HEK293 (cell line): ENCODE data around the gene DLG2.
A peak's percentile ranks its signal among the peaks of the same experiment; 100 is the strongest.

ENCODE experiments used
- CTCF ChIA-PET: fragments of 350-600 bp; formaldehyde crosslinking; extraction: SDS; loops from one replicate; lab custom pipeline; 2021; ENCODE audit warnings: antibody characterized with exemption; lab: Yijun Ruan, JAX
- POLR2A ChIA-PET: fragments of 300-600 bp; formaldehyde crosslinking; extraction: SDS; loops from one replicate; lab custom pipeline; 2020; ENCODE audit warnings: antibody characterized with exemption, inconsistent platforms; lab: Yijun Ruan, JAX
- H3K27ac ChIP-seq: fragments of 200-500 bp; sonication (Bioruptor generic); 2 replicates; pipeline ENCODE4 v1.5.1; 2014; ENCODE audit warnings: low read depth, low read length, control low read depth, inconsistent platforms; ENCODE audit errors: extremely low read depth
- H3K36me3 ChIP-seq, 2 experiments: fragments of 200-500 bp in 1 of 2; sonication (Bioruptor generic) in 1 of 2; 1 replicate in 1 of 2; 2 replicates in 1 of 2; pipeline ENCODE4 v1.5.1; 2014 to 2017; ENCODE audit warnings: inconsistent platforms in 2 of 2, low read length in 2 of 2; ENCODE audit not compliant: control insufficient read depth in 2 of 2, insufficient read depth in 1 of 2
- H3K4me1 ChIP-seq: fragments of 200-500 bp; sonication (Bioruptor generic); 2 replicates; pipeline ENCODE4 v1.5.1; 2014; ENCODE audit warnings: mild to moderate bottlenecking, low read length, inconsistent platforms; ENCODE audit not compliant: control insufficient read depth, insufficient read depth
- H3K4me3 ChIP-seq: 2 replicates; pipeline ENCODE4 v1.5.1; 2011; ENCODE audit warnings: low read depth, mild to moderate bottlenecking, control low read depth, low read length, moderate library complexity
- H3K9me3 ChIP-seq: fragments of 200-500 bp; sonication (Bioruptor generic); 2 replicates; pipeline ENCODE4 v1.5.1; 2014; ENCODE audit warnings: low read depth, low read length, inconsistent platforms; ENCODE audit not compliant: control insufficient read depth, insufficient read depth
- MEIS1 ChIP-seq: sonication (generic); formaldehyde crosslinking; IDR thresholded peaks from 2 replicates; pipeline ENCODE4 v1.8.1; 2022; ENCODE audit warnings: missing genetic modification reagents, mild to moderate bottlenecking, borderline replicate concordance
- MZF1 ChIP-seq: fragments of 450-650 bp; formaldehyde crosslinking; IDR thresholded peaks from 2 replicates; pipeline ENCODE4 v1.5.1; 2017; ENCODE audit warnings: missing biosample characterization, missing genetic modification characterization, borderline replicate concordance
- OVOL3 ChIP-seq: fragments of 450-650 bp; formaldehyde crosslinking; IDR thresholded peaks from 2 replicates; pipeline ENCODE4 v1.5.1; 2016; ENCODE audit warnings: missing biosample characterization, missing genetic modification characterization
- RBAK ChIP-seq: fragments of 450-650 bp; formaldehyde crosslinking; IDR thresholded peaks from 2 replicates; pipeline ENCODE4 v1.5.1; 2016; ENCODE audit warnings: missing biosample characterization, missing genetic modification characterization
- SCRT2 ChIP-seq: fragments of 450-650 bp; formaldehyde crosslinking; IDR thresholded peaks from 2 replicates; pipeline ENCODE4 v1.5.1; 2016; ENCODE audit warnings: missing biosample characterization, missing genetic modification characterization
- SETDB1 ChIP-seq: IDR thresholded peaks from one replicate; pipeline ENCODE4 v1.6.1; 2017; ENCODE audit warnings: mild to moderate bottlenecking, low read length, moderate library complexity, mixed read lengths; ENCODE audit not compliant: insufficient read length
- YY1 ChIP-seq: fragments of 450-650 bp; formaldehyde crosslinking; IDR thresholded peaks from 2 replicates; pipeline ENCODE4 v1.5.1; 2018; ENCODE audit warnings: missing biosample characterization, missing genetic modification characterization
- ZFHX2 ChIP-seq: fragments of 450-650 bp; formaldehyde crosslinking; conservative IDR thresholded peaks from 2 replicates; pipeline ENCODE4 v1.5.1; 2016; ENCODE audit warnings: missing biosample characterization, missing genetic modification characterization
- ZFP41 ChIP-seq: fragments of 450-650 bp; formaldehyde crosslinking; IDR thresholded peaks from 2 replicates; pipeline ENCODE4 v1.5.1; 2016; ENCODE audit warnings: missing biosample characterization, missing genetic modification characterization, borderline replicate concordance
- ZNF132 ChIP-seq: fragments of 450-650 bp; formaldehyde crosslinking; IDR thresholded peaks from 2 replicates; pipeline ENCODE4 v1.5.1; 2017; ENCODE audit warnings: missing biosample characterization, missing genetic modification characterization, borderline replicate concordance
- ZNF223 ChIP-seq: fragments of 450-650 bp; formaldehyde crosslinking; IDR thresholded peaks from 2 replicates; pipeline ENCODE4 v1.5.1; 2016; ENCODE audit warnings: missing biosample characterization, missing genetic modification characterization
- ZNF24 ChIP-seq: fragments of 450-650 bp; formaldehyde crosslinking; IDR thresholded peaks from 2 replicates; pipeline ENCODE4 v1.5.1; 2016; ENCODE audit warnings: missing biosample characterization, missing genetic modification characterization
- ZNF302 ChIP-seq: fragments of 450-650 bp; formaldehyde crosslinking; IDR thresholded peaks from 2 replicates; pipeline ENCODE4 v1.5.1; 2016; ENCODE audit warnings: missing biosample characterization, missing genetic modification characterization, low read depth
- ZNF514 ChIP-seq: fragments of 450-650 bp; formaldehyde crosslinking; IDR thresholded peaks from 2 replicates; pipeline ENCODE4 v1.5.1; 2016; ENCODE audit warnings: missing biosample characterization, missing genetic modification characterization
- ZNF561 ChIP-seq: fragments of 450-650 bp; IDR thresholded peaks from 2 replicates; pipeline ENCODE4 v1.5.1; 2018; ENCODE audit warnings: missing biosample characterization, missing genetic modification characterization, borderline replicate concordance
- ZNF621 ChIP-seq: fragments of 450-650 bp; formaldehyde crosslinking; IDR thresholded peaks from 2 replicates; pipeline ENCODE4 v1.5.1; 2017; ENCODE audit warnings: missing biosample characterization, missing genetic modification characterization
- ZNF830 ChIP-seq: fragments of 450-650 bp; IDR thresholded peaks from 2 replicates; pipeline ENCODE4 v1.5.0; 2018; ENCODE audit warnings: missing biosample characterization, missing genetic modification characterization, low read depth, mild to moderate bottlenecking, moderate library complexity
- TF ChIP-seq, protein P1 (sequence below): fragments of 450-650 bp; formaldehyde crosslinking; IDR thresholded peaks from 2 replicates; pipeline ENCODE4 v1.5.1; 2017; ENCODE audit warnings: missing biosample characterization, missing genetic modification characterization
- TF ChIP-seq, protein P2 (sequence below): fragments of 450-650 bp; IDR thresholded peaks from 2 replicates; pipeline ENCODE4 v1.5.1; 2018; ENCODE audit warnings: missing biosample characterization, mild to moderate bottlenecking, missing genetic modification characterization
- TF ChIP-seq, protein P3 (sequence below): fragments of 450-650 bp; formaldehyde crosslinking; IDR thresholded peaks from 2 replicates; pipeline ENCODE4 v1.5.1; 2016; ENCODE audit warnings: missing biosample characterization, missing genetic modification characterization, low read depth
- TF ChIP-seq, protein P4 (sequence below): fragments of 450-650 bp; formaldehyde crosslinking; IDR thresholded peaks from 2 replicates; pipeline ENCODE4 v1.5.1; 2017; ENCODE audit warnings: missing biosample characterization, missing genetic modification characterization
- TF ChIP-seq, protein P5 (sequence below): fragments of 450-650 bp; formaldehyde crosslinking; IDR thresholded peaks from 2 replicates; pipeline ENCODE4 v1.5.1; 2016; ENCODE audit warnings: missing biosample characterization, missing genetic modification characterization

Gene DLG2

DNA sequence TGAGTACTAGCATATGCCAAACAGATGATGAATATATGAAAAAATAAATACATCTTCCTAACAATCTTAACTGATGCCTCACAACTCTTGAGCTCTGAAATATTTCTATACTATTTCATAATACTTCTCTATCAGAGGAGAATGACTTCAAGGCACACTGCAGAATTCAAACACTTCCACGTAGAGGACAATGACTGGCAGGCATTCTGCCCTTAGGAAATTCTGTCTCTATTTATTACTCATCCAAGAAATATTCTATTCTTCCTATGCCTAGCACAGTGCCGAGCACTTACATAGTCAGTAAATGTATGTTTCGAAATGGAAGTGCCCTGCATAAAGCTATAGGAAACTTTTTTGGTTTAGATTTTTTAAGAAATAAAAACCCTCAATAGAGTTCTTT is 809.1 kb downstream of the DLG2 start (continued):
- TF ChIP-seq, protein P1, sequence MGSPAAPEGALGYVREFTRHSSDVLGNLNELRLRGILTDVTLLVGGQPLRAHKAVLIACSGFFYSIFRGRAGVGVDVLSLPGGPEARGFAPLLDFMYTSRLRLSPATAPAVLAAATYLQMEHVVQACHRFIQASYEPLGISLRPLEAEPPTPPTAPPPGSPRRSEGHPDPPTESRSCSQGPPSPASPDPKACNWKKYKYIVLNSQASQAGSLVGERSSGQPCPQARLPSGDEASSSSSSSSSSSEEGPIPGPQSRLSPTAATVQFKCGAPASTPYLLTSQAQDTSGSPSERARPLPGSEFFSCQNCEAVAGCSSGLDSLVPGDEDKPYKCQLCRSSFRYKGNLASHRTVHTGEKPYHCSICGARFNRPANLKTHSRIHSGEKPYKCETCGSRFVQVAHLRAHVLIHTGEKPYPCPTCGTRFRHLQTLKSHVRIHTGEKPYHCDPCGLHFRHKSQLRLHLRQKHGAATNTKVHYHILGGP (tag by site-specific recombination): no peak
- TF ChIP-seq, protein P2, sequence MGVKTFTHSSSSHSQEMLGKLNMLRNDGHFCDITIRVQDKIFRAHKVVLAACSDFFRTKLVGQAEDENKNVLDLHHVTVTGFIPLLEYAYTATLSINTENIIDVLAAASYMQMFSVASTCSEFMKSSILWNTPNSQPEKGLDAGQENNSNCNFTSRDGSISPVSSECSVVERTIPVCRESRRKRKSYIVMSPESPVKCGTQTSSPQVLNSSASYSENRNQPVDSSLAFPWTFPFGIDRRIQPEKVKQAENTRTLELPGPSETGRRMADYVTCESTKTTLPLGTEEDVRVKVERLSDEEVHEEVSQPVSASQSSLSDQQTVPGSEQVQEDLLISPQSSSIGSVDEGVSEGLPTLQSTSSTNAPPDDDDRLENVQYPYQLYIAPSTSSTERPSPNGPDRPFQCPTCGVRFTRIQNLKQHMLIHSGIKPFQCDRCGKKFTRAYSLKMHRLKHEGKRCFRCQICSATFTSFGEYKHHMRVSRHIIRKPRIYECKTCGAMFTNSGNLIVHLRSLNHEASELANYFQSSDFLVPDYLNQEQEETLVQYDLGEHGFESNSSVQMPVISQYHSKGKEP (tag by site-specific recombination): no peak
- no peak for TF ChIP-seq ZNF561 (tag by site-specific recombination)

DNA sequence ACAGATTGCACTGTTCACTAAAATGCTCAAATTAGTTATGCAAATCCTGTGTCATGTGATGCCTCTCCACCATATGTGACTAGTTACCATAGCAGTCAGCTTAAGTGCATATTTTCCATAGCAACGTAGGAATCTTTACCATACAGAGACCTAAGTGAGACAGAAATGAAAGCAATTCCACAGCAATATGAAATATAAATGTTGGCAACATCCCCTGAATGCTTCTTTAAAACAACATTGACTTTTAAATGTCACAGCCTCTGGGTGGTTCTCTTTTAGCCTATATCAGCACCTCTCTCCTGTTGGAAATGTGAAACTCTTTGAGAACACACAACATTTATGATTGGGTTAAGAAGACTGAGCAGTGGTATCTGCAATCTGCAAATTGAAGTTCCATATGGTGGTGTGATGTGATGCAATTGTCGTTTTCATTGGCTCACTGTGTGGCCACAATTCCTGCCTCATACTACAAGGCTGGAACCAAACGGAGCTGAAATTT is 814.6 kb downstream of the DLG2 start:
- Histone ChIP-seq H3K27ac (no peak overlapping the region), H3K4me1 (no peaks in the 10 kb centered on the region), H3K4me3 (no peak overlapping the region), H3K36me3 (no peaks in the 10 kb centered on the region), H3K9me3 (no peaks in the 10 kb centered on the region)
- TF ChIP-seq ZNF514 (tag by site-specific recombination): no peak
- TF ChIP-seq, protein P3, sequence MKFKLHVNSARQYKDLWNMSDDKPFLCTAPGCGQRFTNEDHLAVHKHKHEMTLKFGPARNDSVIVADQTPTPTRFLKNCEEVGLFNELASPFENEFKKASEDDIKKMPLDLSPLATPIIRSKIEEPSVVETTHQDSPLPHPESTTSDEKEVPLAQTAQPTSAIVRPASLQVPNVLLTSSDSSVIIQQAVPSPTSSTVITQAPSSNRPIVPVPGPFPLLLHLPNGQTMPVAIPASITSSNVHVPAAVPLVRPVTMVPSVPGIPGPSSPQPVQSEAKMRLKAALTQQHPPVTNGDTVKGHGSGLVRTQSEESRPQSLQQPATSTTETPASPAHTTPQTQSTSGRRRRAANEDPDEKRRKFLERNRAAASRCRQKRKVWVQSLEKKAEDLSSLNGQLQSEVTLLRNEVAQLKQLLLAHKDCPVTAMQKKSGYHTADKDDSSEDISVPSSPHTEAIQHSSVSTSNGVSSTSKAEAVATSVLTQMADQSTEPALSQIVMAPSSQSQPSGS (tag by site-specific recombination): no peak
- TF ChIP-seq MZF1 (tag by site-specific recombination): no peak
- no peak for TF ChIP-seq OVOL3 (tag by site-specific recombination)
- TF ChIP-seq ZFHX2: no peak
- no peak for TF ChIP-seq SCRT2 (tag by site-specific recombination)
- no peak for TF ChIP-seq RBAK (tag by site-specific recombination)
- no peak for TF ChIP-seq MEIS1
- TF ChIP-seq ZFP41: no peak
- no peak for TF ChIP-seq YY1 (tag by site-specific recombination)
- no peak for TF ChIP-seq ZNF132 (tag by site-specific recombination)
- TF ChIP-seq, protein P4, sequence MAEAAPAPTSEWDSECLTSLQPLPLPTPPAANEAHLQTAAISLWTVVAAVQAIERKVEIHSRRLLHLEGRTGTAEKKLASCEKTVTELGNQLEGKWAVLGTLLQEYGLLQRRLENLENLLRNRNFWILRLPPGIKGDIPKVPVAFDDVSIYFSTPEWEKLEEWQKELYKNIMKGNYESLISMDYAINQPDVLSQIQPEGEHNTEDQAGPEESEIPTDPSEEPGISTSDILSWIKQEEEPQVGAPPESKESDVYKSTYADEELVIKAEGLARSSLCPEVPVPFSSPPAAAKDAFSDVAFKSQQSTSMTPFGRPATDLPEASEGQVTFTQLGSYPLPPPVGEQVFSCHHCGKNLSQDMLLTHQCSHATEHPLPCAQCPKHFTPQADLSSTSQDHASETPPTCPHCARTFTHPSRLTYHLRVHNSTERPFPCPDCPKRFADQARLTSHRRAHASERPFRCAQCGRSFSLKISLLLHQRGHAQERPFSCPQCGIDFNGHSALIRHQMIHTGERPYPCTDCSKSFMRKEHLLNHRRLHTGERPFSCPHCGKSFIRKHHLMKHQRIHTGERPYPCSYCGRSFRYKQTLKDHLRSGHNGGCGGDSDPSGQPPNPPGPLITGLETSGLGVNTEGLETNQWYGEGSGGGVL (tag by site-specific recombination): no peak
- no peak for TF ChIP-seq ZNF24 (tag by site-specific recombination)
- no peak for TF ChIP-seq ZNF830 (tag by site-specific recombination)
- ChIA-PET CTCF (no interaction called here), POLR2A (no interaction called here)

DNA sequence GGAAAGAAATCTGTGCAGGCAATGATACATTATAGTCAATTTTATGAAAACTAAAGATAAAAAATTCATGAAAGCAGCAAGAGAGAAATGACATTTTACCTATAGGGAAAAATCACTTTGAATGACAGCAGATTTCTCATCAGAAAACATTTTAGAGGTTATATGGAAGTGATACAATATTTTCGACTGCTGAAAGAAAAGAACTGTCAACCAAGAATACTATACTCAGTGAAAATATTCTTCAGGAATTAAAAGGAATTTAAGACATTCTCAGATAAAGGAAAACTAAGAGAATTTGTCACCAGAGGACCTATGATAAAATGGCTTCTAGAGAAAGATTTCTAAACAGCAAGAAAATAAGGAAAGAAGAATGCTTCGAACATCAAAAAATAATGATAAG is 820.8 kb downstream of the DLG2 start:
- H3K27ac ChIP-seq: no peak overlapping the region
- TF ChIP-seq ZNF223: no peak
- no peak for TF ChIP-seq ZNF302 (tag by site-specific recombination)
- no peak for TF ChIP-seq ZNF621 (tag by site-specific recombination)
- TF ChIP-seq, protein P5, sequence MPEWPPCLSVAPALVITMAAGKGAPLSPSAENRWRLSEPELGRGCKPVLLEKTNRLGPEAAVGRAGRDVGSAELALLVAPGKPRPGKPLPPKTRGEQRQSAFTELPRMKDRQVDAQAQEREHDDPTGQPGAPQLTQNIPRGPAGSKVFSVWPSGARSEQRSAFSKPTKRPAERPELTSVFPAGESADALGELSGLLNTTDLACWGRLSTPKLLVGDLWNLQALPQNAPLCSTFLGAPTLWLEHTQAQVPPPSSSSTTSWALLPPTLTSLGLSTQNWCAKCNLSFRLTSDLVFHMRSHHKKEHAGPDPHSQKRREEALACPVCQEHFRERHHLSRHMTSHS: no peak
- peak; percentile 91 for TF ChIP-seq SETDB1
- TF ChIP-seq, all 188 proteins: peak for 1
- ChIA-PET POLR2A (no interaction called here), CTCF (no interaction called here)
- H3K4me1 ChIP-seq: no peaks in the 10 kb centered on the region
- H3K36me3 ChIP-seq: no peaks in the 10 kb centered on the region
- no peak overlapping the region for H3K4me3 ChIP-seq
- no peaks in the 10 kb centered on the region; the same call in 1 of the 2 replicates for H3K9me3 ChIP-seq
